HG03025 (cell line): Measurements from ENCODE around the gene SAMD10.

Experiments used
- ATAC-seq: cut with Tn5 transposase; IDR thresholded peaks from one replicate; pipeline ENCODE4 v1.9.1; 2021; ENCODE audit warnings: mild to moderate bottlenecking, moderate library complexity; ENCODE audit not compliant: unreplicated experiment, low FRiP score

The SAMD10 gene

DNA sequence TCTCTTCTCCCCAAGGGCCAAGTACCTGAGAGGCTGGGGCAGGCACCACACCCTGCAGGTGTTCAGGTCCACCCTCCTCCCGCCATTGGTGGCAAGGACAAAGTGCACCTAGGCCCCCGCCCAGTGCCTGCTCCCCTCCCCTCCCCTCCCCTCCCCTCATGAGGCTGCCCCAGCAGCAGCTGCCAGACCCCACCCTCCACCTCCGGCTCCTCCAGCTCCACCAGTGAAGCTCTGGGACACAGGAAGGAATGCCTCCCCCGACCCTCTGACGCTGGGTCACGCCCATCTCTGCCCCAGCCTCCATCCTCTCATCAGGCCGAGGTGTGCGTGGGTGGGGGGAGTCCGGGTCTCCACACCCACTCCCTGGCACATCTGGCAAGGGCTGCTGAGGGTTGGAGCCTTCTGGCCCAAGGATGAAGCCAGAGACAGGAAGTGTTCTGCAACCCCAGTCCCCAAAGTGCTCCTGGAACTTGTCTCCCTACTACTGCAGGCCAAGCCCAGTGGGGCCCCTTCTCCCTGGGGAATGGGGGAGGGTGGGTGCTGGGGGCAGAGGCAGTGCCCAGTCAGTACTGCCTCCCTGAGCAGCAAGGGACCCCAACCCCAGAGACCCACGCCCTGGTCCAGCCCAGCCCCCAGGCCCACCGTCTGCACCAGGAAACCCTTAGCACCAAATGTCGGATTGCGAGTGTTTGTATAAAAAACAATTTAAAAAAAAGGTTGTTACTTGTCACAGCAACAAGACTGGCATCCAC, 21.6 kb downstream of the SAMD10 start:
- no peak for ATAC-seq

GRCh38 chr20:63957004-63957689, 22.3 kb downstream of the SAMD10 start:
- ATAC-seq, result no peak

DNA sequence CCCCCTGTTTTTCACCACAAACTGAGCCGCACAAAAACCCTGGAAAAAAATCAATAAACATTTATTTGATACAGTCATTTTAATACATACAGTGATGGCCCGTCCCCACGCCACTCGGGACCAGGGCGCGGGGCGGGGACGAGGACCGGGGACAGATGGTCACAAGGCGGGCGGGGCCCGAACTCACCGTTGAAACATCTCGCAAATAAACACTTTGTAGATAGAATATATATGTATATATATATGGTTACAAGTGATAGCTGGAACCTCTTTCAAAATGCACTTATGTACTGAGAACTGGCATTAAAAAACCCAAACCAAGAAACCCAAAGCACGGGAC, 22.8 kb downstream of the SAMD10 start:
- ATAC-seq, result no peak

DNA sequence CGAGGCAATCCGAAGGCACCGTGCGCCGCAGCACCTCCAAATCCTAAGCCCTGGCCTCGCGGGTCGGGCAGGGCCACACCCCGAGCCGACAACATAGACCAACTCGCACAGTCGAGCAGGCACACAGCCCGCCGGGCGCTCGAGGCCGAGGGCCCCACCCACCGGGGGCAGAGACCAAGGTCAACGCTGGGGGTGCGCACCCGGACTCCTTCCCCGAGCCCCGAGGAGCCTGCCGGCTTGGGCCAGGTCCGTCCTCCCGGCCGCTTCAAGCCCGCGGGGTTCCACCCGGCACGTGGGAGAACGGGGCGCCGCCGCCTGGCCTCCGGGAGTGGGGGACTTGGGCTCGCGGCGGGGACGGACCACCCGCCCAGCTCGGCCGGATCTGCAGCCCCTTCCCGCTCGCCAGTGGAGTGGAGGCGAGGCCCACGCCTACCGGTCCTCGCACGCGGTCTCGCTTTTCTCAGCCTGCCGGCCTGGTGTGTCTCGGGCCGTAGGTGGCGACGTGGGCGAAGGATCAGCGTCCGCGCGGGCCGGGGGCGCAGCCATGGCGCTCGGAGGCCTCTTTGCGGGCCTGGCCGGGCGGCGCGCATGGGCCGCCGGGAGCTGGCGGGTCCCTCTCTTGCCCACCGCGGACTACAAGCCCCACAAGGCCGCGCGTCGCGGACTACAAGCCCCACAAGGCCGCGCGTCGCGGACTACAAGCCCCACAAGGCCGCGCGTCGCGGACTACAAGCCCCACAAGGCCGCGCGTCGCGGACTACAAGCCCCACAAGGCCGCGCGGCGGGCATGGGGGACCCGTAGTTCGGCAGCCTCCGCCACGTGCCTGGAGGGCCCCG, 23.4 kb downstream of the SAMD10 start, which contains the start of gene UCKL1:
Gene UCKL1, minus strand, starts transcription at position 590 of the 837 bp plus-strand sequence. Its CDS starts 44 bp downstream, at position 546.
- peak; percentile 54 for ATAC-seq

- ATAC-seq, result peak; percentile 6
Measured at GRCh38 chr20:63955281-63955826, 24.1 kb downstream of the SAMD10 start.

DNA sequence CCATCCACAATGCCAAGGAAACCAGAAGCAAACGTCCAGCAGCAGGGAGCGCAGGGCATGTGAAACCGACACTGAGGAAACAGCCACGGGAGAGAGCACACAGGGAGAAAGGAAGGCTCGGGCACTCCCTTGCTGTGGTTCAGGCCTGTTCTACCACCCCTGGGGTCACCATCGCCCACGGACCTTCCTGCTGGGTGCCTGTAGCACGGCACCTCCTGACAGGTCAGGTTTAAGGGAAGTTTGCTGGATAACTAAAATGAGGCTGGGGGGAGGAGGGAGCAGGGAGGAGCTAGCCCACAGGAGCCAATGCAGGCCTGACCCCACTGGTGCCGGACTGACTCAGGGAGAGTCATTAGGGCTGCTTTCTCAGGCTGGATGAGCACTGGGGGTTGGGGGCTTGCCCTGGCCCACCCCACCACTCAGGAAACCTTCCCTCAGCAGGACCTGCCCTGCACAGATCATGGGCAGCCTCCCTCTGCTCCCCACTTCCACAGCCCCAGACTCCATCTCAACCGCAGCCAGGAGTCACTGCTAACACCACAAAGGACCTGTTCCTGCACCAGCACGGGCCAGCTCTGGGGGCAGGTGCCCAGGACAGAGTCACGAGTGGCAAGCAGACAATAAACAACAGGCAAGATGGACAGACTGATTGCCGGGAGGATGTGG, 25.5 kb downstream of the SAMD10 start:
- no peak for ATAC-seq

DNA sequence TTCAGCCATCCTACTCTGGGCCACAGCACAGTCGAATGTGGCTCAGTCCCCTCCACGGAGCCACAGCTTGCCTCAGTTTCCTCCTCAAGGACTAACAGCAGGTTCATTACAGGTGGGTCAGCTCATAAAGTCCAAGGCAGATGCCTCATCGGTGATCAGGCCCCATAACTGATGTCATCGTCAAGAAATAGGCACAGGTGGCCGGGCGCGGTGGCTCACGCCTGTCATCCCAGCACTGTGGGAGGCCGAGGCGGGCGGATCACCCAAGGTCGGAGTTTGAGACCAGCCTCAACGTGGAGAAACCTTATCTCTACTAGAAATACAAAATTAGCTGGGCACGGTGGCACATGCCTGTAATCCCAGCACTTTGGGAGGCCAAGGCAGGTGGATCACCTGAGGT, 26.7 kb downstream of the SAMD10 start:
- no peak for ATAC-seq

DNA sequence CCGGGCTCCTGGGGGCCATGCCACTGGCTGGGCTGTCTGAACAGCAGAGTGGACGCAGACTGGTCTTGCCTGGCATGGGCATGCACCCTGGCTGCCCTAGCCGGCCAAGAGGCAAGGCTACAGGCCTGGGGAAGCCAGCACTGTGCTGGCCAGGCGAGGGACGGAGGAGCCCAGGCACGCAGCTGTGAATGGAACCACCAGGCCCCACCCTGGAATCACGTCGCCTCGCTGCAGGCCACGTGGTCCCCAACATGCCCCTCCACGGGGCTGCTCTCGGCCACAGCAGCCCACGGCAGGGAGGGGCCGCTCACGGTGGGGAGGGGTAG, 27.3 kb downstream of the SAMD10 start:
- ATAC-seq, result no peak

DNA sequence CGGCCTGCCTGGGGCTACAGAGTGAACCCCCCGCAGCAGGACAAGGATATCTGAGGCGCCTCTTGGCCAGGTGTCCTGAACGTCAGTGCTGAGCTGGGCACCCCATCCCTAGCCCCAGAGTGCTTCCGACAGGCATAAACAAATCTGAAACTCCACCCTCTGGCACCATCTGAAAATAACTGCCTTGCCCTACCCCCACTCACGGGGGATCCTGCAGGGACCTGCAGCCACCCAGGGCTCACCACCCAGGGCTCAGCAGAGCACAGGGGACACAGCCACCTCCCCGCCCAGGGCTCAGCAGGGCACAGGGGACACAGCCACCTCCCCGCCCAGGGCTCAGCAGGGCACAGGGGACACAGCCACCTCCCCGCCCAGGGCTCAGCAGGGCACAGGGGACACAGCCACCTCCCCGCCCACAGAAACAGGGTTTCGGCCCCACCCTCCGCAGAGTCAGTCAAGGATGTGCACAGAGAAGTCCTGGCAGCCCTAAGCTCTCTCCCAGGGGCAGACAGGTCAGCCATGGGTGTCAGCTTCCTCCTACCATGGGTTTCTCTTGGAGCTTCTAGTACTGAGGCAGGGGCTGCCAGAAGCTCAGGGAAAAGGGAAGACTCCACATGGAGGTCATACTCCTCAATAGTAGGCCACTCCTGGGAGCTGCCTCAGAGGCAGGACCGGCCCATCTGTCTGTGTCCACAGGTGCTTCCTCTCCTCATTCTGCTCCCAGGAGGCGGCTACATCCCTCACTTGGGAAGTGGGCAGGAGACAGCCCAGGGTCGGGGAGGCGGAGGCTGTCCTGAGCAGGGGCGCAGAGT, 27.8 kb downstream of the SAMD10 start:
- ATAC-seq, result no peak

GRCh38 chr20:63950701-63951397, 28.6 kb downstream of the SAMD10 start:
- ATAC-seq, result no peak

DNA sequence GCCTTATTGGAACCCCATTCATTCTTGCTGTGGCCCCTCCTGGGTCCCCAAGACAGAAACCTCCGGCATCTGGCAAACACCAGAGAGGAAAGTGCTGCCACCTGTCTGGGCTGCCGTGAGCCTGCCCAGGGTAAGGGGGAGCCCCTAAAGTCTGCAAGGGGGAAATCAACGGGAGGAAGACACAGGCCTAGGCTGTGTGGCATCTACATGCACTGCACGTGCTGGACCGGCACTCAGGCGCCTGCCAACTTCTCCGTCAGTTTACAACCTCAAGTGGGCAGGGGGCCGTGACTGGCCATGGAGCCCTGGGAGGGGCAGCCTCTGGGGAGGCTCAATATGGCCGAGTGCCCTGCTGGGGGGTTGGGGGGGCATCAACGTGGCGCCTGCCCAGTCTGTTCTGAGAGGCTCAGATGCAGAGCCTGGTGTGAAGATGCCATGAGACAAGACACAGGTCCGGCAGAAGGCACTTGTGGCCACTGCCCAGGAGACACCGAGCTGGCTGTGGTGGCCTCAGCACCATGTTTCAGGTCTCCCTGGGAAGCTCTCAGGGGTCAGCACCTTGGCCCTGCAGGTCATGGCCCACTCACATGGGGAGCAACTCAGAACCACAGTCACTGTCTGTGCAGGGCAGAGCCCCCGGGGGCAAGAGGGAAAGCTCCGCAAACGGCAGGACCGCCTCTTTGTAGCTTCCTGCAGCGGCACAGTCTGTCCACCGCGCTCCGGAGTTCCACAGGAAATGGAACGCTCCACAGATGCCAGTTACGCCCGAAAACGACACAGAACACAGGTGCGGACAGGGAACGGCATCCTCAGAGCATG, 31.6 kb downstream of the SAMD10 start:
- no peak for ATAC-seq

DNA sequence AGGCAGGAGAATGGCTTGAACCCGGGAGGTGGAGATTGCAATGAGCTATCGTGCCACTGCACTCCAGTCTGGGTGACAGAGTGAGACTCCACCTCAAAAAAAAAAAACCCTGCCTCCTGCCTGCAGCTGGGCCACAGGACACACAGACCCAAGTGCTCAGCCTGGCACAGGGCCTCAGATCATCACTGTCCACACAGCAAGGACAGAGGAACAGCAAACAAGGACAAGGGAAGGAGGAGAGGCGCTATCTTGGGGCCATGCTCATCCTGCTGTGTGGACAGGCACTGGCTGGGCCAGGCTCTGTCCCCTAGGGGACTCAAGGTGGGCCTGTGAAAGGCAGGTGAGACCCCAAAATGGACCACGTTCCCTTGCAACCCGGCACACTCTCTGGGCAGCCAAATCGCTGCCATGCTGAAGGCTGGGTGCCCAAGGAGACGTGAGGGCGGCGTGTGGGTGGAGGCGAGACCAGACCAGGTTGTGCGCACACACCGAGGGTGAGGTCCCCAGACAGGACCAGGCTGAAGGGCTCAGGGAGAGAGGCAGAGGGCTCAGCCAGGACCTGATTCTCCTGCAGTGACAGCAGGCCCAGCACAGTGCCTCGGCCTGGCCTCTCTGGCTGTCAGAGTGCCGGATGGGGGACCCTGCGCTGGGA, 32.3 kb downstream of the SAMD10 start:
- ATAC-seq, result no peak

DNA sequence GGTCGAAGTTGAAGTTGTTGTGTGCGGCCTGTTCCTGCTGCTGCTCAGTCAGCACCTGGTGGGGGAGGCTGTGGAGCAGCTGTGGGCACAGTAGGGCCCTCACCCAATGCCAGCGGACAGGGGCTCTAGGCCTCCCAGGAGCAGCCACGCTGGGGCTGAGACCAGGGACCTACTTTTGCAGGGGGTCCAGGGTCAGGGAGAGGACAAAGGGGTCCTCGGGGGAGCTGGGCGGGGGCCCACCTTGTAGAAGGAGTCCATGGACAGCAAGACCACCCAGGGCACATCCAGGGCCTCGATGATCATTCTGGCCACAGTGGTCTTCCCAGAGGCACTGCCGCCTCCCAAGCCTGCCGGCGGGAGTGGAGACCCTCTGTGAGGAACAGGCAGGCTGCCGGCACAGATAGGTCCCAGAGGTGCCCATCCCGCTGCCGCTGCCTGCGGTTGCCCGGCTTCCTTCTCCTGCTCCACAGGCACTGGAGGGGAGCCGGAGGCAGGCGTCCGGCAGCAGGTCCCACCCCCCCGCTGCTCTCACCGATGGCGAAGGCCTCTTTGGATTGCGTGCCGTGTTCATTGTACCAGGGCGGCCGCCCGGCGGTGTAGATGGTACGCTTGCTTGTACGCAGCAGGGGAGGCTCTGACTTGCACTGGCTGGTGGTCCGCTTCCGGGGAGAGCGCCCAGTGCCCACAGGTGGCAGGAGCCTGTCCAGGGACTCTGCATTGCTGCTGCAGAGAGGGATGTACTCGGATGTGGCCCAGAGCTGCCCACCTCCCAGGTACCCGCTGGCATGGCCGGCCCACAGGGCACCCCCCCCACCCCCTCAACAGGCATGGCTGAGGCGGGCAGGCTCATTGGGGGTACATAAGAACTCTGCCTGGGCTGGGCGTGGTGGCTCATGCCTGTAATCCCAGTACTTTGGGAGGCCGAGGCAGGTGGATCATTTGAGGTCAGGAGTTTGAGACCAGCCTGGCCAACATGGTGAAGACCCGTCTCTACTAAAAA, 33.2 kb downstream of the SAMD10 start:
- ATAC-seq, result no peak

GRCh38 chr20:63945031-63945658, 34.3 kb downstream of the SAMD10 start:
- ATAC-seq, result no peak

DNA sequence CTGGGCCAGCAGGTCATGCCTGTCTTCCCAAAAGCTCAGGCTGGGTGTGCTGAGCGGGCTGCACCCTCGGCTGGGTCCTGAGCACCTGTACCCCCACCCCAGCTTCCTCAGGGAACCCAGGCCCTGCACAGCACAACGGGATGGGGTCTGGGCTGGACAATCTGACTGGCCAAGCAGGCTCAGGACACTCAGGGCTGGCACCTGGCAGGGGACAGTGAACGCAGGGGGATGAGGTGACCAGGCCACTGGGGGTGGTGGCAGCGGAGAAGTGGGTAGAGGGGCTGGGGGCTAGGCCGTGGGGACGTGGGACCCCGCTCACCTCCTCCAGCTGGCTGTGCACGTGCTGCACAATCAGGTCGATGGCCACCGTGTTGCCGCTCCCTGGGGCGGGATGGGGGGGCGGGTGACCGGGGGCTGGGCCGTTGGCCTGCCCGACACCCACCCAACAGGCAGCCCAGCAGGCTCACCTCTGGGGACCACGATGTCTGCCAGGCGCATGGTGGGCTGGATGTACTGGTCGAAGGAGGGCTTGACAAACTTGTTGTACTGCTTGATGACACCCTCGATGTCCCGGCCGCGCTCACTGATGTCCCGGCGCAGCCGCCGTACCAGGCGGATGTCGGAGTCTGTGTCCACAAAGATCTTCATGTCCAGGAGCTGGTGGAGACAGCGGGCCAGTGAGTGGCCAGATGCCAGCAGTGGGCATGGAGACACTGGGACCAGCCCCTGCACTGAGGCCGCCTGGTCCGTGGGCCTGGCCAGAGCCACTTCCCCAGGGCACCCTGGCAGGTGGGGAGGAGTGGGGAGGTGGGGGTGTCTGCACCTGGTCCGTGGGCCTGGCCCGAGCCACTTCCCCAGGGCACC, 35.1 kb downstream of the SAMD10 start:
- ATAC-seq, result no peak

- ATAC-seq, result no peak
Measured at GRCh38 chr20:63943808-63944077, 35.7 kb downstream of the SAMD10 start.
